T1000 (cell line): Measurements from ENCODE around the gene IRAK3.
"Not testable (repeated sequence)": the region's sequence is repeated elsewhere in the genome, so short reads cannot be mapped to it uniquely, and the experiment has no call there.

Experiments
- DNase-seq: peaks from one replicate; lab custom pipeline; 2025; ENCODE audit warnings: mixed read lengths; lab: John Stamatoyannopoulos, UW

Gene IRAK3

GRCh38 chr12:66174391-66175325 lies 14.4 kb upstream of the IRAK3 start:
- DNase-seq = not testable (repeated sequence)

DNA sequence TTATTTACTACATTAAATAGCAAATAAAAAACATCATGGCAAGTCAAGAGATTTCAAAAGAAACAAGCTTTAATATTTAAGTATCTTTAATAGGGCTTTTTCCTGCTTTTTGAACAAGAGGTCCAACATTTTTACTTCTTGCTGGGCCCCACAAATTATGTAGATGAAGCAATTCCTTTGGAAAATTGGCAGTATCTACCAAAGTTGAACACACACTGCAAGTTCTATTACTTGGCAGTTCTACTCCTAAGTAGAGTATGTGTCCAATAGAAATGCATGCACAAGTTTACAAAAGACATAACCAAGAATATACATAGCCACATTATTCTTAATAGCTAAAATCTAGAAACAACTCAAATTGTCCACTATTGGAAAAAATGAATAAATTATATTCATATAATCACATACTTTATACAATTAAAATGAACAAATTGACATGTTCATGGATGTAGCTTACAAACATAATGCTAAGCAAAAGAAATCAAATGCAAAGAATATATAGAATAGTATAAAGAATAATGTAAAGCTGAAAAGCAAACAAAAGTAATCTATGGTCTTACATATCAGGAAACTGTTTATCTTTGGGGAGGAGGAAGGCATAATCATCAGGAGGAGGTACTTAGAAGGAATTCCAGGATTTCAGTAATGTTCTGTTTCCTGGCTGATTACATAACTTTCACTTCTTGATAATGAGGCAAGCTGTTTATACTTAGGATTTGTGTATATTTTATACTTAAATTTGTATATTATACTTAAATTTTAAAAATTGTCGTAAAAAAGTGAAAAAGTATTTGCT lies 12.7 kb upstream of the IRAK3 start:
- DNase-seq = no peak

- DNase-seq = no peak
These were observed 6.1 kb upstream of the IRAK3 start for GRCh38 chr12:66182956-66183355.

DNA sequence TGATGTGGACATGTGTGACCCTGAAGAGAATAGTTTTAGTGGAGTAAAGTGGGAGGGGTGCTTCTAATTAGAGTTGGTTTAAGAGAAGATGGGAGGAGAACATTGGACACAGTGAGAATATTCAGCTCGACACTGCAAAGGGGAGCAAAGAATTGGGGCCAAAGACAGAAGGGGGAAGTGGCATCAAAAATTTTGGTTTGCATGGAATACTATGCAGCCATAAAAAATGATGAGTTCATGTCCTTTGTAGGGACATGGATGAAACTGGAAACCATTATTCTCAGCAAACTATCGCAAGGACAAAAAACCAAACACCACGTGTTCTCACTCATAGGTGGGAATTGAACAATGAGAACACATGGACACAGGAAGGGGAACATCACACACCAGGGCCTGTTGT lies 4.2 kb upstream of the IRAK3 start:
- DNase-seq = not testable (repeated sequence)

DNA sequence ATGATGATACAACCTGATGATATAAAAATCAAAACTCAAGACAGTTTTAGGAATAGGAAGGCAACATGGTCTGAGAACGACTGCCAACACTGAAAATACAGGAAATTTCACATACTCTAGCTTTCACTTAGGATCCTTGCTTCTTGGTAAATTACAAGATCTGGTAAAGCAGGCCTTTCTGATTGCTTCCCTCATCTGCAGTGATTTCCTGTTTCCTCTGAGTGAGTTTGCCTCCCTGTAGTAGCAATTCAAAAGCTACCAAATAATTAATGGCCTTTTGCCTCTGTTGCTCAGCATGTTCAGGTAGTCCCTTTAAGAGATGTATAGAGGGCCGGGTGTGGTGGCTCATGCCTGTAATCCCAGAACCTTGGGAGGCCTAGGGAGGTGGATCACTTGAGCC lies 2.0 kb upstream of the IRAK3 start:
- no peak for DNase-seq

DNA sequence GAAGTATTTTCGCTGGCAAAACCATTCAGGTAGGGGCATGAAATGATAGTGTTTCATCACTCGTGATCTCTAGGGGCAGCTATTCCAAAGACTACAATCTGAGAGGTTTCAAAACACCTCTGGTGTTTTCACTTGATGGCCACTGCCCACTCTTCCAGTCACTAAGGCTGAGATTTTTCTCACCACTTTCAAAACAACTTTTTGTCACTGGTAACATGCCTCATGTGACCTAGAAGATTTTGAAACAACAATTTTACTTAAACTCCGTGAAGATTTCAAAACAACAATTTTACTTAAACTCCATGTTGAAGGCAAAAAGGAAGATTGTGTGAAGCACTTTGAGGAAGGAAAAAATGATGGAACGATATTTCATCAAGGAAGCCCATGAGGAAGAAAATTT lies 1.2 kb upstream of the IRAK3 start:
- DNase-seq = no peak

GRCh38 chr12:66189486-66189843 lies 451 bp downstream of the IRAK3 start:
- DNase-seq = no peak

- DNase-seq = no peak
These were observed 875 bp downstream of the IRAK3 start for GRCh38 chr12:66189889-66190288.

DNA sequence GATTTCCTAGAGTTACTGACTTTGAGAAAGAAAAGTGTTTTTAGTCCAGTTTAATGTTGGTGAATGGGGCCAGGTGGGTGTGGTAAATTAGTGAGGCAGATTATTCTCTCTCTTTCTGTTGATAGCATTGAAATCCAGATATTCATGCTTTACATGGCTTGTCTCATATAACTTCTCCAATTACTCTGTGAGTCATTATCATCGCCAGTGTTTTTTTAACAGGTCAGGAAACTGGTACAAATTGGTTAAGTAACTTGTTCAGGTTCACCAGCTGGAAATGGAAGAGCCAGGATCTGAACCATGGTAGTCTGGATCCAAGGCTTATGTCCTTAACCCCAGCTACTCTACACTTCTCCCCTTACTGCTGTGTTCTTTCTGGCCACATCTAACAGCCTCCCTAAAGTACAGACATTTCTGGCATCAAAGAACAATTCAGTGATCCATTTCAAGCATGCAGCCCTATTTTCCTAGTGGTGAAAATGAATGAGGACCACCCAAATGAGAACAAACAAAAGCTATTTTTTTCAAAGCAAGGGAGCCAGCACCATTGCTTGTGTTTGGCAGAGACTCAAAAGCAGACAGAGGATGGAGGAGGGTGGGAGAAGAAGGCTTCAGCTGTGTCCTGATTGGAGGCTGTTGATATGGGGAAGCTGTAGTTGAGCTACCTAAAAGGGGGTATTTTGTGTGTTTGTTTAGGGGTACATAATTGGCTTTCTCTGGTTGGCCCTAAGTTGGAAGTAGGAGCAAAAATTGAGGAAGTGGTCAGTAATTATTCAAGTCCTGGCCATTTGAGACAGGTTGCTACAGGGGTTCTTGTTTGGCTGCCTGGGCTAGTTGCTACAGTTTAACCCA lies 1.7 kb downstream of the IRAK3 start:
- no peak for DNase-seq

- no peak for DNase-seq
These were observed 2.6 kb downstream of the IRAK3 start for GRCh38 chr12:66191547-66192126.

- DNase-seq = no peak
These were observed 5.1 kb downstream of the IRAK3 start for GRCh38 chr12:66194122-66194521.

- no peak for DNase-seq
These were observed 6.2 kb downstream of the IRAK3 start for GRCh38 chr12:66195242-66195641.

GRCh38 chr12:66196806-66197205 lies 7.8 kb downstream of the IRAK3 start:
- DNase-seq = no peak

GRCh38 chr12:66197495-66197921 lies 8.5 kb downstream of the IRAK3 start:
- DNase-seq = no peak

- DNase-seq = no peak
These were observed 10.1 kb downstream of the IRAK3 start for GRCh38 chr12:66199141-66199540.

GRCh38 chr12:66199831-66200509 lies 11.0 kb downstream of the IRAK3 start:
- DNase-seq = no peak

GRCh38 chr12:66203820-66204219 lies 14.8 kb downstream of the IRAK3 start:
- no peak for DNase-seq

GRCh38 chr12:66206141-66206540 lies 17.1 kb downstream of the IRAK3 start:
- DNase-seq = no peak

DNA sequence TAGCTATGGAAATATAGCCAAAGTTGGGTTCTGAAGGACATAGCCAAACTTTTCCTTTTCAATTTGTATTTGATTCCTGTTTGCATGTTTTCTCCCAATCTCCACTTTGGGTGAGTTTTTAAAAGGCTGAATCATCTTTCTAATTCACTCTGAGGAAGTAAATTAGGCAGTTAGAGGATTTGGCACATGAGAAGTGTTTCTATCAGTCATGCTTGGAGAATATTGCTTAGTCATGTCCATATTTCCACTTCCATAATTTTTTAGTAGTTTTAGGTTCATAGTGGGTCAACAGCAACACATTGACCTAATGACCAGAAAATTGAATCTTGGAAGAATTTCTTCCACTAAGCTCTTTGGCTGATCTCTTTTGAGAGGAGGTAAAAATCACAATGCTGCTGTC lies 21.8 kb downstream of the IRAK3 start:
- DNase-seq = no peak

DNA sequence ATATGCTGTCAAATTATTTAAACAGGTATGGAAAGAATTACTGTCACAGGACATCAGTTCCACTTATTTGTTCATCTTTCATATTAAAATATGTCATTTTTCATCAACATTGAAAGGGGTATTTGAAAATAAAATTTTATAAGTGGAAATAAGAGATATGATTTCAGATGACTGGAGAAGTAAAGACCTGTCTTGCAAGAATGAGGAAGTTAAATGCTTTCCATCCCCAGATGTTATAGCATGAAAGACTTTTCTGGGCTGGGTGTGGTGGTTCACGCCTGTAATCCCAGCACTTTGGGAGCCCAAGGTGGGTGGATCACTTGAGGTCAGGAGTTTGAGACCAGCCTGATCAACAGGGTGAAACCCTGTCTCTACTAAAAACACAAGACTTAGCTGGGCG lies 22.6 kb downstream of the IRAK3 start:
- not testable (repeated sequence) for DNase-seq

- not testable (repeated sequence) for DNase-seq
These were observed 24.0 kb downstream of the IRAK3 start for GRCh38 chr12:66213011-66213410.
